Body of pancreas (tissue), 4 donors: ENCODE data around the gene EYA4. TPM values are rescaled to one million over a fixed set of nuclear protein-coding genes. Genes with fewer than 3 reads are reported as not detected.

ENCODE experiments used
- ATAC-seq: fragments of 150-250 bp; one replicate; pipeline ENCODE4 v1.9.1; 2016
- DNase-seq, 4 donors: peaks; one replicate each; pipeline ENCODE4 v3.0.0-alpha.2; 2019
- H3K27ac ChIP-seq, 4 donors: fragments of 200-600 bp; sonication (generic); 1 replicate in 3 of 4; 2 replicates in 1 of 4; pipeline versions ENCODE4 v1.5.1 to v1.6.1; 2016 to 2019; ENCODE audit warnings: mild to moderate bottlenecking in 1 of 4, mixed read lengths in 1 of 4, moderate library complexity in 1 of 4
- H3K27me3 ChIP-seq, 2 donors: fragments of 200-600 bp; sonication (generic); one replicate each; pipeline ENCODE4 v1.6.0; 2016; ENCODE audit warnings: mild to moderate bottlenecking in 1 of 2
- H3K36me3 ChIP-seq, 2 donors: fragments of 200-600 bp; sonication (generic); replicated peaks in 1 of 2; 2 replicates each; pipeline ENCODE4 v1.5.1; 2016; ENCODE audit warnings: low read depth in 2 of 2; ENCODE audit not compliant: insufficient read depth in 1 of 2
- H3K4me1 ChIP-seq: fragments of 200-600 bp; sonication (generic); one replicate; pipeline ENCODE4 v1.6.0; 2016
- H3K4me3 ChIP-seq, 2 donors: fragments of 200-600 bp; sonication (generic); 1 replicate in 1 of 2; 2 replicates in 1 of 2; pipeline ENCODE4 v1.5.1; 2016 to 2019
- H3K9me3 ChIP-seq, 3 donors: fragments of 200-600 bp; sonication (generic); 1 replicate in 2 of 3; 2 replicates in 1 of 3; pipeline ENCODE4 v1.5.1; 2016
- POLR2A ChIP-seq, 3 donors: fragments of 450-650 bp; IDR thresholded peaks; one replicate each; pipeline ENCODE4 v1.6.1; 2016; ENCODE audit warnings: antibody characterized with exemption in 3 of 3, mild to moderate bottlenecking in 2 of 3
- WGBS, 2 donors: methylation state at CpG; one replicate each; pipeline ENCODE4 v1.1.5; 2017; 5-methylcytosine and 5-hydroxymethylcytosine counted together
- intact Hi-C: fragments of 100-400 bp; cut with DNase I; formaldehyde crosslinking; loops from one replicate; pipeline ENCODE4 v1.15.1; 2023
- total RNA-seq, 2 donors: library from RNA; depleted of rRNA; stranded (reverse); fragments of >200 nt; gene quantifications; one replicate each; pipeline ENCODE4 v1.1.0, GENCODE V29; 2016
- TF ChIP-seq, protein P1 (sequence below), 7 experiments: fragments of 450-650 bp in 4 of 7; fragments of 200-600 bp in 3 of 7; sonication (generic) in 3 of 7; IDR thresholded peaks; one replicate each; pipeline ENCODE4 v1.5.1; 2016 to 2019; ENCODE audit warnings: antibody characterized with exemption in 7 of 7

Gene EYA4
- total RNA-seq, 2 donors from 2014 or later = 0.26 to 5.3 TPM

DNA sequence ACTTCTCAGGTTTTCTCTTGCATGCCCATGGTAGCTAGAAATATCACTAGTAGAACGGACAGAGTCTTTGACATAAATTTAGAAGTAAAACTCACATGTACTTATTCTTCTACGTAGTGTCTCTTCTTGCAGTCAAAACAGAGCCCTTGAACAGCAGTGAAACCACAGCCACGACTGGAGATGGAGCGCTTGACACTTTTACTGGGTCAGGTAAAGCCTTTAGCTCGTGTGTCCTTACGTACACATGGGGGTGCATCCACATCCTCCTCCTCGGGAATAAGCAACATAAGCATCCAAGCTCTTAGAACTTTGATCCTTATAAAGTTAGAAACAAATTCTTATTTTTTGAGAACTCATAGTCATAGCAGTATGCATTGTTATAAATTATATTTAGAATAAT, 215.3 kb downstream of the EYA4 start:
- intact Hi-C loops = no loop called here
- Histone ChIP-seq H3K9me3 (no peaks in the 10 kb centered on the region), H3K36me3 (no peaks in the 10 kb centered on the region), H3K27ac (no peak overlapping the region), H3K4me1 (no peaks in the 10 kb centered on the region), H3K4me3 (no peak overlapping the region), H3K27me3 (no peaks in the 10 kb centered on the region)
- WGBS, 2 donors = 63 to 65% methylated on average over 7 of the region's 7 CpGs
- DNase-seq (no peak), ATAC-seq (no peak)
- TF ChIP-seq, protein P1, sequence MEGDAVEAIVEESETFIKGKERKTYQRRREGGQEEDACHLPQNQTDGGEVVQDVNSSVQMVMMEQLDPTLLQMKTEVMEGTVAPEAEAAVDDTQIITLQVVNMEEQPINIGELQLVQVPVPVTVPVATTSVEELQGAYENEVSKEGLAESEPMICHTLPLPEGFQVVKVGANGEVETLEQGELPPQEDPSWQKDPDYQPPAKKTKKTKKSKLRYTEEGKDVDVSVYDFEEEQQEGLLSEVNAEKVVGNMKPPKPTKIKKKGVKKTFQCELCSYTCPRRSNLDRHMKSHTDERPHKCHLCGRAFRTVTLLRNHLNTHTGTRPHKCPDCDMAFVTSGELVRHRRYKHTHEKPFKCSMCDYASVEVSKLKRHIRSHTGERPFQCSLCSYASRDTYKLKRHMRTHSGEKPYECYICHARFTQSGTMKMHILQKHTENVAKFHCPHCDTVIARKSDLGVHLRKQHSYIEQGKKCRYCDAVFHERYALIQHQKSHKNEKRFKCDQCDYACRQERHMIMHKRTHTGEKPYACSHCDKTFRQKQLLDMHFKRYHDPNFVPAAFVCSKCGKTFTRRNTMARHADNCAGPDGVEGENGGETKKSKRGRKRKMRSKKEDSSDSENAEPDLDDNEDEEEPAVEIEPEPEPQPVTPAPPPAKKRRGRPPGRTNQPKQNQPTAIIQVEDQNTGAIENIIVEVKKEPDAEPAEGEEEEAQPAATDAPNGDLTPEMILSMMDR (IDR thresholded peaks at IDR 0.05) = no peak
- TF ChIP-seq POLR2A (IDR thresholded peaks at IDR 0.05) = no peak

DNA sequence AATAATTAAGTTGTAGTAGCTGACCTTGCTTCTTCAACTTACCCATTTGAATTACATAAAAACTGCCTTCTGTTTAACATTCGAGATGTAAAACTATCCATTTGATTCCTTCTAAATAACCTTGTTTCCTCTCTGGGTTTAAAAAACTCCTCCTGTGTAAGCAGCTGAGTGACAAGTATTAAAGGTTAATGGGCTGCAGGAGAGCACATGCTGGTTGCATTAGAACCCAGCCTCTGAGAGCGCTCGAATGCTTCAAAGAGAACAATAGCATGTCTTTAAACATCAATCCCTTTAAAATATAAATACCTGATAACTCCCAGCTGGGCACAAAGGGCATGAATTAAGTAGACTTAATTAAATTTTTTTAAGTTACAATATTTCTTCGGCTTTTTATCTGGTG, 215.8 kb downstream of the EYA4 start:
- intact Hi-C loops = no loop called here
- no peak for DNase-seq

DNA sequence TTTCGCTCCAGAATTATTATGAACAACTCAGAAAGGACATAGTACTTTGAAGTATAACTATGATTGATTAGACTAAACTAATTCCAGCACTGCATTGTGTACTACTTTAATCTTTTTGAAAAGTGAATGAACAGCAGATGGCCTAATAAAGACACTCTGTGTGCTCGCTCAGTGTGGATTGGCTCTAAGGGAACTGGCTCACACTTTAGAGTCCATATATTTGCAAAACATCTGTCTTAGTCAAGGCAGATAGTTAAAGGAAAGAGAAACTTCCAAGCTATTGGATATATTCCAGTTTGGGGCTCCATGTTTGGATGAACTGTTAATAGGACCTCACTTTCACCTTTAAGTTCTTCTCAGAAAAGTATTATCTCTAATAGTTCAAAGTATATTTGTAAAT, 218.9 kb downstream of the EYA4 start:
- WGBS, 2 donors = 56 to 64% methylated on average over 2 of the region's 2 CpGs
- Histone ChIP-seq H3K27me3 (no peaks in the 10 kb centered on the region), H3K27ac (no peak overlapping the region), H3K4me3 (no peak overlapping the region), H3K9me3 (no peaks in the 10 kb centered on the region), H3K4me1 (peaks cover 6% of the 10 kb centered on the region), H3K36me3 (no peaks in the 10 kb centered on the region)
- intact Hi-C loops = no loop called here
- ATAC-seq = no peak
- no peak for DNase-seq
- no peak for TF ChIP-seq POLR2A (IDR thresholded peaks at IDR 0.05)
- TF ChIP-seq, protein P1 (IDR thresholded peaks at IDR 0.05) = no peak

More for the DNA sequence above, 215.8 kb downstream of the EYA4 start:
- ATAC-seq = no peak
- no peaks in the 10 kb centered on the region for H3K9me3 ChIP-seq
- H3K27ac ChIP-seq = no peak overlapping the region
- no peaks in the 10 kb centered on the region for H3K27me3 ChIP-seq
- H3K4me3 ChIP-seq = no peak overlapping the region
- H3K36me3 ChIP-seq = no peaks in the 10 kb centered on the region
- H3K4me1 ChIP-seq = no peaks in the 10 kb centered on the region
- no peak for TF ChIP-seq POLR2A (IDR thresholded peaks at IDR 0.05)
- TF ChIP-seq, protein P1 (IDR thresholded peaks at IDR 0.05) = no peak
- 72 to 73% methylated on average over 4 of the region's 4 CpGs for WGBS, 2 donors

DNA sequence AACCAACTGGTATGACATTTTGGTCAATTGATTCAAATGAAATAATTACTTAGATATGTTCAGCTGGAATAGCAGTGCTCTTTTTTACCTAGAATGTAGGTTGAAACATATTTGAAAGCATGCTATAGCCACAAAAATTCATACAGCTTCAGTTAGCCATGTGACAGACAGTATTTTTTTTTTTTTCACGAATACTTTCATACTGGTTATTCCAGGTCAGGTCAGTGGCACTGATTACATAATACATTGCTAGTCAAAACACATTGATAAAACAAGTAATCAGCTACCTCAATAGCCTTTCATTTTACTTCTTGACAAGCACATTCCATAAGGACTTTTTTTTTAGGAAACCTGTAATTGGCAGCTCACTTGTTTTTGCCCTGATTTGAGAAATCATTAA, 222.6 kb downstream of the EYA4 start:
- no peaks in the 10 kb centered on the region for H3K27me3 ChIP-seq
- H3K4me3 ChIP-seq = no peak overlapping the region
- no peak overlapping the region for H3K27ac ChIP-seq
- DNase-seq = no peak
- peaks cover 6% of the 10 kb centered on the region for H3K4me1 ChIP-seq
- H3K36me3 ChIP-seq = no peaks in the 10 kb centered on the region
- WGBS, 2 donors = 15 to 20% methylated on average over 1 of the region's 1 CpG
- no peak for ATAC-seq
- intact Hi-C loops = no loop called here
- no peaks in the 10 kb centered on the region for H3K9me3 ChIP-seq
- TF ChIP-seq POLR2A (IDR thresholded peaks at IDR 0.05) = no peak
- TF ChIP-seq, protein P1 (IDR thresholded peaks at IDR 0.05) = no peak

DNA sequence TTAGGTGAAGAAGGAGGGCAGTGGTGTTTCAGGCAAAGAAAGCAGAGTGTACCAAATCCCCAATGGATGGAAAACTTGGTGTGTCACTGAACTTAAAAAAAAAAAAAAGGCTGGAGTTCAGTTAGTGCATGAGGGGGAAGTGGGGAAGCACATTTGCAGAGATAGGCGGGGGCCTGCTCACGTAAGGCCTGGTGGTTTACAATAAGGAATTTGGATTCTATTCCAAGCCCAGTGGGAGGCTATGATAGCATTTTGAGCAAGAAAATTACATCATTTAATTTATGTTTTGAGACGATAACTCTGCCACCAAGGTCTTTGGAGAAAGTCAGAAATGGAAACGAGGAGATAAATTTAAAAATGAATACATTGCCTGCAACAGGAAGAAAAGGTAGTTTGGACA, 225.5 kb downstream of the EYA4 start:
- intact Hi-C loops = no loop called here

More for the DNA sequence above, 225.5 kb downstream of the EYA4 start:
- DNase-seq (no peak), ATAC-seq (no peak)
- Histone ChIP-seq H3K4me1 (peaks cover 6% of the 10 kb centered on the region), H3K9me3 (no peaks in the 10 kb centered on the region), H3K27ac (no peak overlapping the region), H3K27me3 (no peaks in the 10 kb centered on the region), H3K36me3 (no peaks in the 10 kb centered on the region), H3K4me3 (no peak overlapping the region)
- WGBS, 2 donors = 83 to 95% methylated on average over 4 of the region's 4 CpGs
- TF ChIP-seq, protein P1 (IDR thresholded peaks at IDR 0.05) = no peak
- no peak for TF ChIP-seq POLR2A (IDR thresholded peaks at IDR 0.05)
